Nephron (organoid): ENCODE data around the gene DLGAP1.

Source experiments
- H3K27ac Mint-ChIP-seq, 3 experiments: 2 replicates each; pipeline ENCODE4 v1.8.0; 2020; ENCODE audit warnings: mixed read lengths in 3 of 3, mild to moderate bottlenecking in 2 of 3, moderate library complexity in 1 of 3
- H3K27me3 Mint-ChIP-seq: 2 replicates; pipeline ENCODE4 v1.8.0; 2021; ENCODE audit warnings: low read depth, mild to moderate bottlenecking, moderate library complexity, mixed read lengths
- H3K36me3 Mint-ChIP-seq: 2 replicates; pipeline ENCODE4 v1.8.0; 2020; ENCODE audit warnings: low read depth, mixed read lengths
- H3K4me1 Mint-ChIP-seq: 2 replicates; pipeline ENCODE4 v1.8.0; 2020; ENCODE audit warnings: mixed read lengths
- H3K4me3 Mint-ChIP-seq, 3 experiments: 2 replicates each; pipeline ENCODE4 v1.8.0; 2020; ENCODE audit warnings: mild to moderate bottlenecking in 3 of 3, mixed read lengths in 3 of 3, moderate library complexity in 2 of 3
- H3K9me3 Mint-ChIP-seq: 2 replicates; pipeline ENCODE4 v1.8.0; 2020; ENCODE audit warnings: mixed read lengths
- CTCF ChIP-seq, 3 experiments: fragments of 200-600 bp; sonication (generic); IDR thresholded peaks; one replicate each; pipeline ENCODE4 v1.5.0; 2021; ENCODE audit warnings: antibody characterized with exemption in 3 of 3; ENCODE audit not compliant: unreplicated experiment in 3 of 3

Gene DLGAP1

GRCh38 chr18:3624935-3625741 is 830.0 kb downstream of the DLGAP1 start:
- Mint-ChIP-seq H3K27ac (peak overlapping the region; percentile 60 to 88 (median 74)), H3K4me1 (peaks cover 35% of the 10 kb centered on the region), H3K36me3 (no peaks in the 10 kb centered on the region), H3K9me3 (no peaks in the 10 kb centered on the region), H3K27me3 (peaks cover 8% of the 10 kb centered on the region), H3K4me3 (peak overlapping the region in 1 of 3 experiments; percentile 13)
- TF ChIP-seq CTCF (IDR thresholded peaks at IDR 0.05; ENCODE audit: unreplicated experiment in 3 of 3): no peak

- Mint-ChIP-seq H3K36me3 (no peaks in the 10 kb centered on the region), H3K27ac (peak overlapping the region; percentile 60 to 88 (median 74)), H3K4me1 (peaks cover 35% of the 10 kb centered on the region), H3K9me3 (no peaks in the 10 kb centered on the region), H3K4me3 (no peak overlapping the region), H3K27me3 (peaks cover 8% of the 10 kb centered on the region)
- TF ChIP-seq CTCF (IDR thresholded peaks at IDR 0.05; ENCODE audit: unreplicated experiment in 3 of 3): no peak
Observed at GRCh38 chr18:3624546-3624934, 830.6 kb downstream of the DLGAP1 start.

- peaks cover 8% of the 10 kb centered on the region for H3K27me3 Mint-ChIP-seq
- H3K4me3 Mint-ChIP-seq: peak overlapping the region; percentile 9 to 12 (median 10)
- H3K9me3 Mint-ChIP-seq: no peaks in the 10 kb centered on the region
- no peak for TF ChIP-seq CTCF (IDR thresholded peaks at IDR 0.05; ENCODE audit: unreplicated experiment in 3 of 3)
- H3K36me3 Mint-ChIP-seq: no peaks in the 10 kb centered on the region
- peak overlapping the region; percentile 60 to 88 (median 74) for H3K27ac Mint-ChIP-seq
- peaks cover 35% of the 10 kb centered on the region for H3K4me1 Mint-ChIP-seq
Observed at GRCh38 chr18:3623769-3624545, 831.1 kb downstream of the DLGAP1 start.

- H3K4me3 Mint-ChIP-seq: no peak overlapping the region
- peaks cover 8% of the 10 kb centered on the region for H3K27me3 Mint-ChIP-seq
- H3K27ac Mint-ChIP-seq: no peak overlapping the region
- no peak for TF ChIP-seq CTCF (IDR thresholded peaks at IDR 0.05; ENCODE audit: unreplicated experiment in 3 of 3)
- H3K4me1 Mint-ChIP-seq: peaks cover 38% of the 10 kb centered on the region
- no peaks in the 10 kb centered on the region for H3K9me3 Mint-ChIP-seq
- H3K36me3 Mint-ChIP-seq: no peaks in the 10 kb centered on the region
Observed at GRCh38 chr18:3620146-3621119, 834.7 kb downstream of the DLGAP1 start.

- H3K36me3 Mint-ChIP-seq: no peaks in the 10 kb centered on the region
- peaks cover 39% of the 10 kb centered on the region for H3K4me1 Mint-ChIP-seq
- no peak overlapping the region for H3K4me3 Mint-ChIP-seq
- H3K9me3 Mint-ChIP-seq: no peaks in the 10 kb centered on the region
- peaks cover 8% of the 10 kb centered on the region for H3K27me3 Mint-ChIP-seq
- TF ChIP-seq CTCF (IDR thresholded peaks at IDR 0.05; ENCODE audit: unreplicated experiment in 3 of 3): no peak
- no peak overlapping the region for H3K27ac Mint-ChIP-seq
Observed at GRCh38 chr18:3619746-3620145, 835.4 kb downstream of the DLGAP1 start.
